ENCODE measurements around the gene HOXB13.

HOXB13 gene

DNA sequence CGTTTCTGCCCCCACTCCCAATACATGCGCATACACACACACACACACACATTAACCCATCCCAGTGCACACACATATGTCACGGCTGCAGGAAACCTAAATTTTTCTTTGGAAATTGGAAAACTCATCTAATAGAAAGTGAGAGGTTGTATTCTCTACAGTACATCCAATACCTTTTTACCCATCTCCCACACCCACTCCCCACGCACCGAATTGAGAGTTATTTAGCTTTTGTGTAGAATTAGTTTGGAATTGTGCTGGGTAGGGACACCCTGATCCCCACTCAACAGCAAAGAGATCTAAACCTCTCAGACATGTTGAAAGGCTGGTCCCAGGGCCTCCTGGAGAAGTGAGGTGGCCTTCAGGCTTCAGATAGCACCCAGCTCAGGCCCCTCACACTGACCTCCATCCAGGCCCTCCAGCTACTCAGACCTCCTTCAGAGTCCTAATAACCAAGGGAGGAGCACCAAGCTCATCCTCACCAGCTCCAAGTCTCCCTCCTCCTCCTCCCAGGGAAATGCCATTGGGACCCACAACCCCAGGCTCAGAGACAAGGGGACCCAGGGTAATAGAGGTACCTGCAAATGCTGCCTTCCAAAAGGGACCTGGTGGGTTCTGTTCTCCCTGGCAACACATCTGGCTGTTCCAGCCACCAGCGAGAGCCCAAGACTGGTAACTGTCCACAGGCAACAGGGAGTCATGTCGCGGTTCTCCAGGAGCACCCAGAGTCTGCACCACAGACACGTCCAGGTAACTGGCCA, 955 bp downstream of the HOXB13 start:
- TF ChIP-seq, protein P1, sequence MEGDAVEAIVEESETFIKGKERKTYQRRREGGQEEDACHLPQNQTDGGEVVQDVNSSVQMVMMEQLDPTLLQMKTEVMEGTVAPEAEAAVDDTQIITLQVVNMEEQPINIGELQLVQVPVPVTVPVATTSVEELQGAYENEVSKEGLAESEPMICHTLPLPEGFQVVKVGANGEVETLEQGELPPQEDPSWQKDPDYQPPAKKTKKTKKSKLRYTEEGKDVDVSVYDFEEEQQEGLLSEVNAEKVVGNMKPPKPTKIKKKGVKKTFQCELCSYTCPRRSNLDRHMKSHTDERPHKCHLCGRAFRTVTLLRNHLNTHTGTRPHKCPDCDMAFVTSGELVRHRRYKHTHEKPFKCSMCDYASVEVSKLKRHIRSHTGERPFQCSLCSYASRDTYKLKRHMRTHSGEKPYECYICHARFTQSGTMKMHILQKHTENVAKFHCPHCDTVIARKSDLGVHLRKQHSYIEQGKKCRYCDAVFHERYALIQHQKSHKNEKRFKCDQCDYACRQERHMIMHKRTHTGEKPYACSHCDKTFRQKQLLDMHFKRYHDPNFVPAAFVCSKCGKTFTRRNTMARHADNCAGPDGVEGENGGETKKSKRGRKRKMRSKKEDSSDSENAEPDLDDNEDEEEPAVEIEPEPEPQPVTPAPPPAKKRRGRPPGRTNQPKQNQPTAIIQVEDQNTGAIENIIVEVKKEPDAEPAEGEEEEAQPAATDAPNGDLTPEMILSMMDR (conservative IDR thresholded peaks at IDR 0.05; ENCODE audit: low read depth): no peak
- CTCF ChIA-PET: interaction anchor here (0.6 to 1.1 kb wide), 2 partner anchors 56 to 151 kb away, joined by 3 to 5 read pairs; no protein-coding TSS in a partner anchor
- POLR2A ChIA-PET (ENCODE audit: low non-redundant PET): interaction anchor here (0.6 kb wide), 1 partner anchor 307 kb away, joined by 8 read pairs; no protein-coding TSS in a partner anchor
- DNase-seq (ENCODE audit: low spot score): no peak
- H3K27ac ChIP-seq: no peak overlapping the region

DNA sequence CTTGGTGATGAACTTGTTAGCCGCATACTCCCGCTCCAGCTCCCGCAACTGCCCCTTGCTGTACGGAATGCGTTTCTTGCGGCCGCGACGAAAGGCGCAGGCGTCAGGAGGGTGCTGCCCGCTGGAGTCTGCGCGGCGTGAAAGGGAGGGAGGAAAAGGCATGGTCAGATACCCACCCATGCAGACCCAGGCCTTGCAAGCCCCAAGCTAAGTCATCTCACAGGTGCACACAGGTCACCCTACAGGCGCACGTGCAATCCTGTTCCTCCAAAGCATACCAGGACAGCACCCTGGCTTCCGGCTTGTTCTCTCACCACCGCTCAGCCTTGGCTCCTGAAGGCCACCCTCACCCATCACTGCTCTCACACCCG, 1.6 kb downstream of the HOXB13 start:
- DNase-seq (ENCODE audit: low spot score): no peak
- POLR2A ChIA-PET (ENCODE audit: low non-redundant PET): interaction anchor here (0.6 kb wide), 1 partner anchor 308 kb away, joined by 8 read pairs; no protein-coding TSS in a partner anchor
- TF ChIP-seq, protein P1 (conservative IDR thresholded peaks at IDR 0.05; ENCODE audit: low read depth): no peak
- no peak overlapping the region for H3K27ac ChIP-seq
- CTCF ChIA-PET: interaction anchor here (0.6 to 0.9 kb wide), 2 partner anchors 17 to 90 kb away, joined by 3 to 4 read pairs; no protein-coding TSS in a partner anchor

DNA sequence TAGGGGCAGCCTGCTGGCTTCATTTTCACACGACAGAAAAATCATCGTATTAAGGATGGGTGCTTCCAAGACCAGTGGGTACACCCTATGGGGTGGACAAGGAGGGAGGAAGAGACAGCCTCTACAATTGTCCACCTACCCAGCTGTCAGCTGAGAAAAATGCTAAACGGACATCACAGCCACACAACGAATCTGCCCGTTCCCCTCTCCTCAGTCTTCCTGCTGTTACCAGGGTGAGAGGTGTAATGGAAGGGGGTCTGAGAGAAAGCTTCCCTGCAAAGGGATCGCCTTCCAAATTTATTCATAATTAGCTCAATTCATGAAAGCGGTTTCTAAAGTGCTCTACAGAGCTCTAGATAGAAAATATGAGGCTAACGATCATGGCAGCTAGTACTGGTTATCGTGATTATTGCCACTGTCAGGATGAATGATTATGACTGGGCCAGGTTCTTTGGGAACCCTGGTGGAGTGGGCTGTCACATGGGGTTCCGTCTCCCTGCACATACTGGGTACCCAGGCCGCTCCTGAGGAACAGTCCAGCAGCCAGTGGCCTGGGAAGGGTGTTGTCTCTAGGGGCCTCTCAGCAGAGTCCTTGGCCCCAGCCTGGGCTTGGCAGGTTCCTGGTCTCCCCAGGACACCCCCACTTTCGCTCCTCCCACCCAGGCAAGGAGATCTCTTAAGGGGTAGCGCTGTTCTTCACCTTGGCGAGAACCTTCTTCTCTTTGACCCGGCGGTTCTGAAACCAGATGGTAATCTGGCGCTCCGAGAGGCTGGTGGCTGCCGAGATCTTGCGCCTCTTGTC, 2.2 kb downstream of the HOXB13 start:
- TF ChIP-seq, protein P1 (conservative IDR thresholded peaks at IDR 0.05; ENCODE audit: low read depth): no peak
- DNase-seq (ENCODE audit: low spot score): no peak
- H3K27ac ChIP-seq: no peak overlapping the region
- CTCF ChIA-PET: interaction anchor here (0.6 to 3.1 kb wide), 3 partner anchors 17 to 90 kb away, joined by 3 to 36 read pairs (median 4); no protein-coding TSS in a partner anchor
- POLR2A ChIA-PET (ENCODE audit: low non-redundant PET): no interaction called here

DNA sequence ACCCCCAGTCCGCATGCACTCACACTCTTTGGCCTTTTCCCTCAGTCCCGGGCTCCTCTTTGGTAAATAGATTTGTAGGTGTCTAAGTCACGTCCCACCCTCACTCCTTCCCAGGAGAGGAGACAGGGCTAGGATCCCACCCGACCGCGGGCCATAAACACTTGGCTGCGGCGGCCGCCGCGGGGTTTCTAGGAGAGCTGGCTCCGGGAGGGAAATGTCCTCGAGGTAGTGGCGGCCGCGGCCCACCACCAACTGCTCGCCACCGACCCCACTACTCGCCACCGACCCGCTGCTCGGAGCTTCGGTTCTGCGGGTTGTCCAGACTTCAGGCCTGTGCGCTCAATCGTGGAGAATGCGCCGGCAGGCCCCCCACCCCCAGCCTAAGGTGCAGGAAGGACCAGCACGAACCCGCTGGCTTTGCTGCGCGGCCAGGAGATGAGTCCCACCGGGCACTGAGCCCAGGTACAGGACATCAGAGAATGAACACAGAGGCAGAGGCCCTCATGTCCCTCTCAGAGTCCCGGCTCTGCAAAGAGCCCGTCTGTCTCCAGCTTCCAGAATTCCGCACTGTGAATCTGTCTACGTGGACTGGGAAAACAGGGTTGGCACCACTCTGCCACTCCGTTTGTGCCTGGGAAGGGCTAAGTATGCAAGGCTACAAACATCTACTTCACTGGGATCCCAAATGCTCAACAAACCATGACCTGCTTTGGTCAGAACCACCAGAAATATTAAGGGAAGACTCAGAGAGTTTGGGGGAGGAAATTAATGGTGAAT, 3.1 kb downstream of the HOXB13 start:
- H3K27ac ChIP-seq: no peak overlapping the region
- DNase-seq (ENCODE audit: low spot score): no peak
- TF ChIP-seq, protein P1 (conservative IDR thresholded peaks at IDR 0.05; ENCODE audit: low read depth): no peak
- CTCF ChIA-PET: interaction anchor here (0.6 to 3.1 kb wide), 11 partner anchors 9 to 527 kb away, joined by 3 to 36 read pairs (median 4); no protein-coding TSS in a partner anchor
- POLR2A ChIA-PET (ENCODE audit: low non-redundant PET): no interaction called here

DNA sequence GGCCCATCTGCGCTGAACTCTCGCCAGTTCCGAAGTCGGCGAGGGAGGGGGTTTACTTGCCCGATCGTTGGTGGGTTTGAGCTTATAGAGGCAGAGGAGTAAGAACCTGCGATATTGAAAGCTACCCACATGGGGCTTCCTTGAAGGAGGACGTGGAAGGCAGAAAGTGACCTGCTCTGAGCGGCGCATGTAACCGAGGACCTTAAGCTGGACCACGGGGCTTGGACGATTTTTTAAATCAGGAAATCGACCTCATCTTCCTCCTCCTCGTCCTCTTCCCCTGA, 3.6 kb downstream of the HOXB13 start:
- DNase-seq (ENCODE audit: low spot score): no peak
- TF ChIP-seq, protein P1 (conservative IDR thresholded peaks at IDR 0.05; ENCODE audit: low read depth): no peak
- H3K27ac ChIP-seq: no peak overlapping the region
- ChIA-PET POLR2A (ENCODE audit: low non-redundant PET) (no interaction called here), CTCF (interaction anchor here (0.6 to 3.1 kb wide), 11 partner anchors 8 to 526 kb away, joined by 3 to 36 read pairs (median 5); no protein-coding TSS in a partner anchor)

Data from RWPE1 (cell line).